Stimulated activated CD4-positive, alpha-beta T cell treated with anti-CD3 and anti-CD28 coated beads, Interleukin-2, amount 100 ng/mL, for 24 hours (primary cell): Measurements from ENCODE around the gene OR10D3.
"Not testable (repeated sequence)": the region's sequence is repeated elsewhere in the genome, so short reads cannot be mapped to it uniquely, and the experiment has no call there.

Source experiments
- DNase-seq, 2 donors: peaks; one replicate each; pipeline ENCODE4 v3.0.0-alpha.2; 2020

The OR10D3 gene

GRCh38 chr11:124183068-124183467, at the start of gene OR10D3:
Gene OR10D3, plus strand, starts transcription at chr11:124183345. Its CDS starts 1,925 bp downstream, at chr11:124185270.
- DNase-seq: no peak

- DNase-seq: no peak
Observed at GRCh38 chr11:124143034-124143433, 40.1 kb upstream of the OR10D3 start.

GRCh38 chr11:124147951-124148350, 35.2 kb upstream of the OR10D3 start:
- no peak for DNase-seq

GRCh38 chr11:124150684-124151083, 32.5 kb upstream of the OR10D3 start:
- no peak for DNase-seq

- no peak for DNase-seq
Observed at GRCh38 chr11:124152770-124153407, 30.3 kb upstream of the OR10D3 start.

GRCh38 chr11:124153821-124154220, 29.3 kb upstream of the OR10D3 start:
- no peak for DNase-seq

- DNase-seq: no peak
Observed at GRCh38 chr11:124159481-124159880, 23.7 kb upstream of the OR10D3 start.

- DNase-seq: no peak
Observed at GRCh38 chr11:124160986-124161385, 22.2 kb upstream of the OR10D3 start.

GRCh38 chr11:124167826-124168231, 15.3 kb upstream of the OR10D3 start:
- DNase-seq: no peak

GRCh38 chr11:124168796-124169195, 14.3 kb upstream of the OR10D3 start:
- DNase-seq: no peak

GRCh38 chr11:124170315-124170714, 12.8 kb upstream of the OR10D3 start:
- DNase-seq: not testable (repeated sequence)

GRCh38 chr11:124170801-124171586, 12.2 kb upstream of the OR10D3 start:
- DNase-seq: no peak

GRCh38 chr11:124172101-124172500, 11.0 kb upstream of the OR10D3 start:
- no peak for DNase-seq

GRCh38 chr11:124172599-124172998, 10.5 kb upstream of the OR10D3 start:
- no peak for DNase-seq

- no peak for DNase-seq
Observed at GRCh38 chr11:124174001-124174583, 9.1 kb upstream of the OR10D3 start.

- no peak for DNase-seq
Observed at GRCh38 chr11:124176925-124177715, 6.0 kb upstream of the OR10D3 start.

GRCh38 chr11:124179310-124179709, 3.8 kb upstream of the OR10D3 start:
- no peak for DNase-seq

GRCh38 chr11:124190298-124191139, 7.4 kb downstream of the OR10D3 start:
- no peak for DNase-seq

- no peak for DNase-seq
Observed at GRCh38 chr11:124193221-124194010, 10.3 kb downstream of the OR10D3 start.

- no peak for DNase-seq
Observed at GRCh38 chr11:124194293-124195188, 11.4 kb downstream of the OR10D3 start.
